ENCODE data around the gene HNRNPDL.
"Not testable (repeated sequence)": the region's sequence is repeated elsewhere in the genome, so short reads cannot be mapped to it uniquely, and the experiment has no call there.

Gene HNRNPDL

DNA sequence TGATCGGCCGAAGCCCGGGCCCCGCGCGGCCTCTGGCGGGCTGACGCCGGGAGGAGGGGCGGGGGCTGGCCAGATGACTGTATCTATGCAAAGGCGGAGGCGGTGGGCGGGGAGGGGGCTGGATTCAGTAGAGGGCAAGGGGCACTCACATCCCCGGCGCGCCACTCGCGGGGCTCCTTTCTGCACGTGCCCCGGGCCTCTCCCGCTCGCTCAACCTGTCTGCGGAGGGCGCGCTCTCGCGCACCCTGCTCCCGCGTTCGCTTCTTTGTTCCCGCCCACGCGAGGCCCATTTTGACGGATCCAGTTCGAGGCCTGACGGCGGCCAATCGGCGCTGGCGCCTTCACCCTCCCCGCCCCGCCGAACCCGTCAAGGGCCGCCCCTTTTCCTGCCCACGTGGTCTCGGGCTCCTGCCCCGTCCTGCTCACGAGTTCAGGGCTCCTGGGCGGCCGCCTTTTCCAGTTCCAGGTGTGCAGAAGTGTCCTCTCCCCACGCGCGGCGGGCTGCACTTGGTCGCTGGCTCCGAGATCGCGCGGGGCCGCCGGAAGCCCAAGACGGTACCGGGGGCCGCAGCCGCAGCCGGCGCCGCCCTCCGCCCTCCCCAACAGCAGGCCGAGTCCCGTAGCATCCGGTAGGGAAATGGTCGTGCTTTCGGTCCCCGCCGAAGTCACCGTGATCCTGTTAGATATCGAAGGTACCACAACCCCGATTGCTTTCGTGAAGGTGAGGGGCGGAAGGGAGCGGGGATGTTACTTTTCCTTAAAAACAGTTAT is at the start of gene HNRNPDL, which contains the start of gene ENOPH1:
HNRNPDL (minus strand) TSS at position 270 of the 771 bp plus-strand sequence. CDS start 772 bp downstream, outside the sequence.
ENOPH1 (plus strand) TSS at position 398 of the 771 bp plus-strand sequence; CDS start at position 638, 240 bp downstream.
- DNase-seq: peak; percentile 97

- DNase-seq: no peak
Observed at GRCh38 chr4:82479562-82479961, 49.3 kb upstream of the HNRNPDL start.

DNA sequence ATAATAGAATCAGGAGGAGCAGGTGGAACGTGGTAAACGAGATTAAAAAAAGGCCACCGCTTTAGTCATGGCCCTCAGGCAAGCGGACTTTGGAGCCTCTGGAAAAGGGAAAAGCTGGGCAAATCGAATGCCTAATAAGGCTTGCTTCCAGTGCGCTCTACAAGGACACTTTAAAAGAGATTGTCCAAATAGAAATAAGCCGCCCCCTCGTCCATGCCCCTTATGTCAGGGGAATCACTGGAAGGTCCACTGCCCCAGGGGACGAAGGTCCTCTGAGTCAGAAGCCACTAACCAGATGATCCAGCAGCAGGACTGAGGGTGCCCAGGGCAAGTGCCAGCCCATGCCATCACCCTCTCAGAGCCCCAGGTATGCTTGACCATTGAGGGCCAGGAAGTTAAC is 47.2 kb upstream of the HNRNPDL start:
- DNase-seq: not testable (repeated sequence)

GRCh38 chr4:82475931-82476330 is 45.7 kb upstream of the HNRNPDL start:
- DNase-seq: not testable (repeated sequence)

GRCh38 chr4:82473621-82474164 is 43.4 kb upstream of the HNRNPDL start:
- DNase-seq: no peak

- DNase-seq: not testable (repeated sequence)
Observed at GRCh38 chr4:82473080-82473479, 42.8 kb upstream of the HNRNPDL start.

DNA sequence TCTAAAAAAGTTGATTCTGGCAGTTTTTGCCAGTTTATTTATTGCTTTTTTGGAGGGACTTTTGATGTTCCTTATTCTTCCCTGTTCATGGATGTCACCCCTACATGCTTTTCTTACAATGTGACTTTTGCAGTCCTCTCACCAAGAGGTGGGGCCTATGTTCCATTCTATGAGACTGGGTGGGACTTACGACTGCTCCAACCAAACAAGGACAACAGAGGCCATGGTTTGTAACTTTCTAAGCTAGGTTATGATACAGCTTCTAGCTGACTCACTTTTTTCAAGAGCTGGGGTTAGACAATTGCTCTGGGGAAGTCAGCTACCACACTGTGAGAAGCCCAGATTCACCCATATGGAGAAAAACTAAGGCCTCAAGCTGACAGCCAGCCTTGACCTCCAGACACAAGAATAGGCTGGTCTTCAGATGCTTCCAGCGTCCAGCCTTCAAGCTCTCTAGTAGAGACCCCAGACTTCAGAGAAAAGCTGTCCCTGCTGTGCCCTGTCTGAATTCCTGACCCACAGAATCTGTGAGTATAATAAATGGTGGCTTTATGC is 39.6 kb upstream of the HNRNPDL start:
- no peak for DNase-seq

GRCh38 chr4:82467471-82467870 is 37.2 kb upstream of the HNRNPDL start:
- no peak for DNase-seq

GRCh38 chr4:82463221-82463620 is 33.0 kb upstream of the HNRNPDL start:
- no peak for DNase-seq

GRCh38 chr4:82462415-82462831 is 32.2 kb upstream of the HNRNPDL start:
- peak; percentile 95 for DNase-seq

- no peak for DNase-seq
Observed at GRCh38 chr4:82461710-82462109, 31.4 kb upstream of the HNRNPDL start.

- DNase-seq: no peak
Observed at GRCh38 chr4:82458729-82459128, 28.5 kb upstream of the HNRNPDL start.

GRCh38 chr4:82457266-82457665 is 27.0 kb upstream of the HNRNPDL start:
- DNase-seq: no peak

GRCh38 chr4:82452026-82452425 is 21.8 kb upstream of the HNRNPDL start:
- no peak for DNase-seq

GRCh38 chr4:82450966-82451755 is 20.9 kb upstream of the HNRNPDL start:
- DNase-seq: peak; percentile 57

DNA sequence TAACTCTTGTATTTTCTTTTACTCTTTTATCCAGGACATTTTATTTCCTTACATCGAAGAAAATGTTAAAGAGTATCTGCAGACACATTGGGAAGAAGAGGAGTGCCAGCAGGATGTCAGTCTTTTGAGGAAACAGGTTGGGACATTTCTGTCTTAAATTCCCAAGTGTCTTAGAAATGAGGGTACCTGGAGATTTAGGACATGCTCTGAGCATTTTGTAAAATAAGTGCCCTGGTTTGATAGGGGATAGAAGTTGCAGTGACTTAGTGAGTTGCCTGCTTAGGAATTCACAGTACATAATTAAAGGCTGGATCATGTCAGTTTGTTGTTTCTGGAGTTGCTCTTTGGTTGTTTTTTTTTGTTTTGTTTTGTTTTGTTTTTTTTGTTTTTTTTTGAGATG is 17.6 kb upstream of the HNRNPDL start:
- DNase-seq: no peak

- DNase-seq: no peak
Observed at GRCh38 chr4:82439088-82439487, 8.8 kb upstream of the HNRNPDL start.

GRCh38 chr4:82437285-82438005 is 7.2 kb upstream of the HNRNPDL start:
- DNase-seq: no peak

DNA sequence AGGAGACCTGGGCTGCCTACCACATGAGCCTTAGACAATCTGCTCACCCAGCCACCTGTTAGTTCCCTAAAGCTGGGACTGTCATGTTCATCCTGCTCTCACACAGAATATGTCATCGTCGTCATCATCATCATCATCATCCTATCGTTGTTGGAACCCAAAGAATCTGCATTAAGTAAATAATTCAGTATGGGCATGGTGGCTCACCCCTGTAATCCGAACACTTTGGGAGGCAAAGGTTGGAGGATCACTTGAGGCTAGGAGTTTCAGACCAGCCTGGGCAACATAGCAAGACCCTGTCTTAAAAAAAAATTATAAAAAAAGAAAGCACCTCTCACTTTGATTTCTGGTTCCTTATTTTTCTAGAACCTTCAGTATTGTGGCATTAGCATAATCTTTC is 6.5 kb upstream of the HNRNPDL start:
- no peak for DNase-seq

GRCh38 chr4:82436130-82436529 is 5.9 kb upstream of the HNRNPDL start:
- no peak for DNase-seq

DNA sequence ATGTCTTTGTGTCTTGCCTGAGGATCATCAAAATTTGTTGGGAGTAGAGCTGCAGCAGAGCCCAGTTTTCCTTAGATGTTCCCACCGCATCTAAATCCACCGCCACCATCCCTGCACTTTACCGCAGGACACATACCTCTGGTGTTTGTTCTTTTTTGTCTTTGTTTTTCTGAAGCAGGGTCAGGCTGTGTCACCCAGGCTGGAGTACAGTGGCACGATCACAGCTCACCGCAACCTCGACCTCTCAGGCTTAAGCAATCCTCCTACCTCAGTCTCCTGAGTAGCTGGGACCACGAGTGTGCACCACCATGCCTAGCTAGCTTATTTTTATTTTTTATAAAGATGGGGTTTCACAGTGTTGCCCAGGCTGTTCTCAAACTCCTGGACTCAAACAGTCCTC is 4.7 kb upstream of the HNRNPDL start:
- DNase-seq: no peak

- DNase-seq: no peak
Observed at GRCh38 chr4:82433791-82434190, 3.5 kb upstream of the HNRNPDL start.

- no peak for DNase-seq
Observed at GRCh38 chr4:82432596-82432995, 2.3 kb upstream of the HNRNPDL start.

Data from right forelimb (tissue), 1 donor.